Naive thymus-derived CD4-positive, alpha-beta T cell (primary cell): ENCODE results near the gene FBXO47. TPM values are rescaled to one million over a fixed set of nuclear protein-coding genes. Genes with fewer than 3 reads are reported as not detected.
A peak's percentile ranks its signal among the peaks of the same experiment; 100 is the strongest.

Experiments used
- ATAC-seq: fragments of 150-1000 bp; cut with Tn5 transposase; 2 replicates; pipeline ENCODE4 v1.10.0; 2021; ENCODE audit warnings: mild to moderate bottlenecking, moderate library complexity
- CTCF ChIA-PET: fragments of 350-600 bp; sonication (Branson Sonifier 250); formaldehyde crosslinking; loops from one replicate; lab custom pipeline; 2021; ENCODE audit warnings: antibody characterized with exemption; lab: Charles Lee
- POLR2A ChIA-PET: fragments of 350-600 bp; sonication (Branson Sonifier 250); formaldehyde crosslinking; loops from one replicate; lab custom pipeline; 2021; ENCODE audit warnings: antibody characterized with exemption, inconsistent platforms; lab: Charles Lee
- DNase-seq, 9 donors: peaks; one replicate each; pipeline versions ENCODE4 v3.0.0 to v3.0.0-alpha.2; 2020 to 2022; ENCODE audit warnings: mixed read lengths in 1 of 9
- H3K27ac ChIP-seq: one replicate; pipeline ENCODE4 v1.7.0; 2013; ENCODE audit warnings: mild to moderate bottlenecking, low read depth, low read length, moderate library complexity
- H3K27me3 ChIP-seq, 2 donors: one replicate each; pipeline ENCODE4 v1.7.0; 2013; ENCODE audit warnings: low read length in 2 of 2, mild to moderate bottlenecking in 2 of 2, moderate library complexity in 2 of 2; ENCODE audit not compliant: control insufficient read depth in 2 of 2, insufficient read depth in 2 of 2
- H3K36me3 ChIP-seq, 3 experiments: 1 replicate in 2 of 3; 2 replicates in 1 of 3; pipeline ENCODE4 v1.7.0; 2013; ENCODE audit warnings: low read length in 3 of 3, mild to moderate bottlenecking in 3 of 3, moderate library complexity in 1 of 3; ENCODE audit not compliant: insufficient read depth in 3 of 3, control insufficient read depth in 2 of 3
- H3K4me1 ChIP-seq, 2 donors: one replicate each; pipeline ENCODE4 v1.7.0; 2013; ENCODE audit warnings: low read length in 2 of 2, mild to moderate bottlenecking in 2 of 2, moderate library complexity in 1 of 2; ENCODE audit not compliant: control insufficient read depth in 2 of 2, insufficient read depth in 2 of 2
- H3K4me3 ChIP-seq: 2 replicates; pipeline ENCODE4 v1.7.0; 2013; ENCODE audit warnings: mild to moderate bottlenecking, low read length
- H3K9me3 ChIP-seq, 3 experiments: 1 replicate in 2 of 3; 2 replicates in 1 of 3; pipeline ENCODE4 v1.7.0; 2013; ENCODE audit warnings: low read length in 3 of 3; ENCODE audit not compliant: control insufficient read depth in 2 of 3
- H3K27ac Mint-ChIP-seq, 9 donors: one replicate each; pipeline ENCODE4 v1.8.0; 2020 to 2022; ENCODE audit warnings: mixed read lengths in 9 of 9, mild to moderate bottlenecking in 8 of 9, moderate library complexity in 5 of 9, inconsistent platforms in 2 of 9
- H3K27me3 Mint-ChIP-seq, 5 donors: one replicate each; pipeline ENCODE4 v1.8.0; 2021 to 2022; ENCODE audit warnings: mixed read lengths in 5 of 5, mild to moderate bottlenecking in 1 of 5
- H3K36me3 Mint-ChIP-seq, 5 donors: one replicate each; pipeline ENCODE4 v1.8.0; 2020 to 2022; ENCODE audit warnings: mixed read lengths in 5 of 5, mild to moderate bottlenecking in 3 of 5, inconsistent platforms in 1 of 5
- H3K4me1 Mint-ChIP-seq, 7 donors: one replicate each; pipeline ENCODE4 v1.8.0; 2020 to 2022; ENCODE audit warnings: mixed read lengths in 7 of 7, mild to moderate bottlenecking in 3 of 7, inconsistent platforms in 1 of 7
- H3K4me3 Mint-ChIP-seq, 10 donors: one replicate each; pipeline ENCODE4 v1.8.0; 2020 to 2022; ENCODE audit warnings: mild to moderate bottlenecking in 10 of 10, mixed read lengths in 10 of 10, moderate library complexity in 6 of 10, inconsistent platforms in 2 of 10
- H3K9me3 Mint-ChIP-seq, 11 donors: one replicate each; pipeline ENCODE4 v1.8.0; 2020 to 2022; ENCODE audit warnings: mixed read lengths in 11 of 11, mild to moderate bottlenecking in 4 of 11, inconsistent platforms in 1 of 11, moderate library complexity in 1 of 11
- intact Hi-C, 2 donors: fragments of 100-400 bp; cut with micrococcal nuclease; formaldehyde crosslinking; loops; one replicate each; pipeline ENCODE4 v1.15.1; 2023
- polyA plus RNA-seq, 2 donors: library from polyadenylated mRNA; unstranded; fragments of 300-500 nt; fragmentation: Illumina TruSeq; gene quantifications; one replicate each; pipeline ENCODE4 v1.2.3, GENCODE V29; 2021
- total RNA-seq, 6 experiments: library from RNA in 5 of 6; stranded (reverse) in 5 of 6; gene quantifications; 1 replicate in 5 of 6; 2 replicates in 1 of 6; pipeline ENCODE4 v1.2.3 and lab custom pipeline; 2021 to 2026

FBXO47 gene
- total and polyA plus RNA-seq, 7 experiments from 2014 or later: not detected

GRCh38 chr17:38918129-38918913 lies 48.9 kb downstream of the FBXO47 start:
- Mint-ChIP-seq H3K4me3 (no peak overlapping the region), H3K27me3 (no peaks in the 10 kb centered on the region), H3K36me3 (peaks cover 8 to 47% (median 16%) of the 10 kb centered on the region in 5 donors), H3K9me3 (no peaks in the 10 kb centered on the region), H3K4me1 (peaks cover 8 to 21% (median 13%) of the 10 kb centered on the region in 7 donors), H3K27ac (peak overlapping the region in 2 of 9 donors; percentile 41 to 63)
- no peaks in the 10 kb centered on the region for H3K9me3 ChIP-seq
- no peaks in the 10 kb centered on the region for H3K27me3 ChIP-seq
- no peak for ATAC-seq
- intact Hi-C loops: no loop called here
- ChIA-PET CTCF (no interaction called here), POLR2A (interaction anchor here (0.6 to 0.8 kb wide), 2 partner anchors 28 to 91 kb away, joined by 3 to 5 read pairs; no protein-coding TSS in a partner anchor)
- H3K4me3 ChIP-seq: no peak overlapping the region
- peaks cover 17 to 72% (median 22%) of the 10 kb centered on the region in 3 experiments for H3K36me3 ChIP-seq
- no peaks in the 10 kb centered on the region for H3K4me1 ChIP-seq
- peak in 1 of 9 donors; percentile 18 for DNase-seq
- no peak overlapping the region for H3K27ac ChIP-seq

- Mint-ChIP-seq H3K9me3 (no peaks in the 10 kb centered on the region), H3K4me3 (no peak overlapping the region), H3K27ac (peak overlapping the region in 7 of 9 donors; percentile 20 to 86 (median 70)), H3K27me3 (no peaks in the 10 kb centered on the region), H3K36me3 (peaks cover 8 to 47% (median 16%) of the 10 kb centered on the region in 5 donors), H3K4me1 (peaks cover 8 to 27% (median 13%) of the 10 kb centered on the region in 7 donors)
- no peak overlapping the region for H3K27ac ChIP-seq
- H3K4me1 ChIP-seq: no peaks in the 10 kb centered on the region
- ATAC-seq (no peak), DNase-seq (peak in 1 of 9 donors; percentile 13)
- POLR2A ChIA-PET: interaction anchor here (0.6 to 1.1 kb wide), 4 partner anchors 27 to 129 kb away, joined by 3 to 5 read pairs (median 4); no protein-coding TSS in a partner anchor
- no peaks in the 10 kb centered on the region for H3K9me3 ChIP-seq
- H3K36me3 ChIP-seq: peaks cover 17 to 82% (median 25%) of the 10 kb centered on the region in 3 experiments
- no peaks in the 10 kb centered on the region for H3K27me3 ChIP-seq
- CTCF ChIA-PET: interaction anchor here (1.6 kb wide), 1 partner anchor 47 kb away, joined by 3 read pairs; the partner anchor contains the start of gene LASP1
- intact Hi-C loops: no loop called here
- no peak overlapping the region for H3K4me3 ChIP-seq
Observed at GRCh38 chr17:38917259-38917658, 49.9 kb downstream of the FBXO47 start.

GRCh38 chr17:38916771-38917170 lies 50.4 kb downstream of the FBXO47 start:
- Mint-ChIP-seq H3K4me3 (no peak overlapping the region), H3K9me3 (no peaks in the 10 kb centered on the region), H3K27me3 (no peaks in the 10 kb centered on the region), H3K4me1 (peaks cover 7 to 25% (median 12%) of the 10 kb centered on the region in 7 donors), H3K27ac (peak overlapping the region in 7 of 9 donors; percentile 20 to 86 (median 70)), H3K36me3 (peaks cover 8 to 47% (median 16%) of the 10 kb centered on the region in 5 donors)
- Histone ChIP-seq H3K4me3 (no peak overlapping the region), H3K36me3 (peaks cover 17 to 87% (median 25%) of the 10 kb centered on the region in 3 experiments), H3K27me3 (no peaks in the 10 kb centered on the region), H3K27ac (no peak overlapping the region), H3K9me3 (no peaks in the 10 kb centered on the region), H3K4me1 (no peaks in the 10 kb centered on the region)
- CTCF ChIA-PET: interaction anchor here (1.6 kb wide), 1 partner anchor 47 kb away, joined by 3 read pairs; the partner anchor contains the start of gene LASP1
- POLR2A ChIA-PET: interaction anchor here (1.1 kb wide), 1 partner anchor 44 kb away, joined by 4 read pairs; no protein-coding TSS in a partner anchor
- DNase-seq (no peak), ATAC-seq (no peak)
- intact Hi-C loops: no loop called here

- peak overlapping the region in 5 of 9 donors; percentile 30 to 69 (median 39) for H3K27ac Mint-ChIP-seq
- CTCF ChIA-PET: interaction anchor here (1.0 to 1.6 kb wide), 2 partner anchors 24 to 46 kb away, joined by 3 read pairs; partner anchors contain the start of gene LASP1
- no peaks in the 10 kb centered on the region for H3K4me1 ChIP-seq
- peaks cover 4 to 20% (median 10%) of the 10 kb centered on the region in 7 donors for H3K4me1 Mint-ChIP-seq
- H3K9me3 Mint-ChIP-seq: no peaks in the 10 kb centered on the region
- no peak for ATAC-seq
- no peak overlapping the region for H3K4me3 ChIP-seq
- H3K36me3 Mint-ChIP-seq: peaks cover 8 to 44% (median 16%) of the 10 kb centered on the region in 5 donors
- no peaks in the 10 kb centered on the region for H3K9me3 ChIP-seq
- H3K27me3 ChIP-seq: no peaks in the 10 kb centered on the region
- no peaks in the 10 kb centered on the region for H3K27me3 Mint-ChIP-seq
- peak in 1 of 9 donors; percentile 9 for DNase-seq
- H3K4me3 Mint-ChIP-seq: no peak overlapping the region
- H3K36me3 ChIP-seq: peaks cover 17 to 95% (median 28%) of the 10 kb centered on the region in 3 experiments
- H3K27ac ChIP-seq: no peak overlapping the region
- intact Hi-C loops: no loop called here
- POLR2A ChIA-PET: no interaction called here
Observed at GRCh38 chr17:38915639-38915995, 51.6 kb downstream of the FBXO47 start.

GRCh38 chr17:38914741-38915638 lies 52.2 kb downstream of the FBXO47 start:
- intact Hi-C loops: no loop called here
- no peak overlapping the region for H3K4me3 Mint-ChIP-seq
- Histone ChIP-seq H3K4me3 (no peak overlapping the region), H3K36me3 (peaks cover 17 to 92% (median 28%) of the 10 kb centered on the region in 3 experiments), H3K4me1 (no peaks in the 10 kb centered on the region), H3K27ac (no peak overlapping the region), H3K9me3 (no peaks in the 10 kb centered on the region), H3K27me3 (no peaks in the 10 kb centered on the region)
- no peak for ATAC-seq
- POLR2A ChIA-PET: interaction anchor here (1.4 kb wide), 1 partner anchor 61 kb away, joined by 3 read pairs; the partner anchor contains the start of gene RPL23
- H3K36me3 Mint-ChIP-seq: peaks cover 8 to 40% (median 16%) of the 10 kb centered on the region in 5 donors
- CTCF ChIA-PET: no interaction called here
- peaks cover 4 to 22% (median 9%) of the 10 kb centered on the region in 7 donors for H3K4me1 Mint-ChIP-seq
- peak overlapping the region in 5 of 9 donors; percentile 39 to 68 (median 49) for H3K27ac Mint-ChIP-seq
- DNase-seq: peak in 1 of 9 donors; percentile 16
- no peaks in the 10 kb centered on the region for H3K9me3 Mint-ChIP-seq
- no peaks in the 10 kb centered on the region for H3K27me3 Mint-ChIP-seq

- CTCF ChIA-PET: no interaction called here
- Mint-ChIP-seq H3K4me3 (no peak overlapping the region), H3K4me1 (peaks cover 11 to 29% (median 18%) of the 10 kb centered on the region in 7 donors), H3K27me3 (no peaks in the 10 kb centered on the region), H3K9me3 (no peaks in the 10 kb centered on the region), H3K36me3 (peaks cover 8 to 24% (median 14%) of the 10 kb centered on the region in 5 donors), H3K27ac (peak overlapping the region in 7 of 9 donors; percentile 23 to 67 (median 51))
- no peak for ATAC-seq
- H3K9me3 ChIP-seq: no peaks in the 10 kb centered on the region
- peaks cover 8 to 91% (median 28%) of the 10 kb centered on the region in 3 experiments for H3K36me3 ChIP-seq
- peak overlapping the region; percentile 8 for H3K27ac ChIP-seq
- POLR2A ChIA-PET: no interaction called here
- no peaks in the 10 kb centered on the region for H3K27me3 ChIP-seq
- no peak for DNase-seq
- no peak overlapping the region for H3K4me3 ChIP-seq
- intact Hi-C loops: no loop called here
- H3K4me1 ChIP-seq: peaks cover 0 to 5% of the 10 kb centered on the region in 2 donors
Observed at GRCh38 chr17:38912221-38912813, 54.9 kb downstream of the FBXO47 start.
